Measurements from ENCODE around the gene HIVEP2. TPM values are rescaled to one million over a fixed set of nuclear protein-coding genes. Genes with fewer than 3 reads are reported as not detected.

HIVEP2 gene
- total RNA-seq, 1 donor from 2014 or later = 17.2 TPM

DNA sequence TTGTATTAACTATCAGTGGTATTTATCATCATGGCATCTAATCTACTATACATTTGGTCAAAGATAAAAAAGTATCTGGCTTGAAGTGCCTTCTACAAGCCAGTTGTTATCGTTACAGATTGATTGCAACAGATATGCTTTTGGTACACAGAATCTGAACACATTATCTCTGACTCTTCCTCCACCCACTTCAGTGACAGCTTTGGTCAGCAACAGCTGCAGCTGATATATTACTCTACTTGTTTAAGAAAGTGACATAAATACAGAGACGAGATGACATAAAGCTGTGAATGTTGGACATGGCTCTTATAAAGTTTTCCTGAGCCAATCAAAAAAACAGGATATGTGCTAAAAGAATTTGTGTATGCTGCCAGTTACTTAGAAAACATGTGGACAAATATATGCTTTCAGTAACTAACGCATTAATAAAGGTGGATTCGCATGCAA is 77.6 kb downstream of the HIVEP2 start:
- DNase-seq (ENCODE audit: low read depth) = peak; percentile 79

DNA sequence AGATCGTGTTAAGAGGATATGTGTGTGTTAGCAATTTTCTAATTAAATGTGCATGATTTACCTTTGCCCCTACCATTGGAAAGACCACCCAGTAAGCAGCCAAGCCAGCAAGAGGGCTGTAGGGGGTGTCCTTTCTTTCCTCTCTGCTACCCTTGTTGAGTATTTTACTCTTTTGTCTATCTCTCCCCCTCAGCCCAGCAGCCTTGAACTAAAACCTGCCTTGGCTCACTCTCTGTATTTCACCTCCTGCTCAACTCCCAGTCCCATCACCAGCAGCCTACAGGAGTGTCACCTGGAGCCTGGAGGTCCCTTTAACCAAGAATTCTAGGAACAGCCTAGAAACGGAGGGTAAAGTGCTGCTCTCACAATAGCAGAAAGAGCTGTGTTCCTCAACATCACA is 81.0 kb downstream of the HIVEP2 start:
- DNase-seq (ENCODE audit: low read depth) = no peak

DNA sequence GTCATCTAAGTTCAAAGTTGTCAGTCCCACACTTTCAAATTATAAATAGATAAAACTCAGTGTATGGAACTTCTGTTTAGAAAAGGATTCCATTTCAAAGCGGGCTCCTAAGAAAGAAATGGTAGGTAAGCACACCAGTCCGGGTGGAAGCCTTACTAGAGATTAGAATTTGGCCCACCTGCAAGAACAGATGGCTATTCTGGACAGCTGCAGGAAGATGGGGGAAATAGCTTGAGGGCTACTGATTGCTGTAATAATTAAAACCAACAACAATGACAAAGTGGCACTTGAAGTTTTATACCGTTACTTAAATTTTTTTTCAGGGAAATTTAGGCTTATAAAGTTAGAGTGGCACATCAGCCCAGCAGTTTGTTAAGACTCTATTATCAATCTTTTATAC is 83.3 kb downstream of the HIVEP2 start:
- no peak for DNase-seq (ENCODE audit: low read depth)

DNA sequence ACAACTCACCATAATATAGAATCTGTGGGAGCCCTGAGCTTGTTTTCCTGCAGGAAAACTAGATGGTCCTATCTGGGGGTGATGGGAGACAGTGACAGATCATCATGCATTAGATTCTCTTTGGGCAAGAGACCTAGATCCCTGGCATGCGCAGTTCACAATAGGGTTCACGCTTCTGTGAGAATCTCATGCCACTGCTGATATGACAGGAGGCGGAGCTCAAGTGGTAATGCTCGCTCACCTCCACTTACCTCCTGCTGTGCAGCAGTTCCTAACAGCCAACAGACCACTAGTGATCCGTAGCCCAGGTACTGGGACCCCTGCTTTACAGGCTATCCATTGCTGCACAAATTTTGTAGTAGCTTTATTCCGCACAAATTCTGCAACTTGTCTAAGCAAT is 84.5 kb downstream of the HIVEP2 start:
- no peak for DNase-seq (ENCODE audit: low read depth)

DNA sequence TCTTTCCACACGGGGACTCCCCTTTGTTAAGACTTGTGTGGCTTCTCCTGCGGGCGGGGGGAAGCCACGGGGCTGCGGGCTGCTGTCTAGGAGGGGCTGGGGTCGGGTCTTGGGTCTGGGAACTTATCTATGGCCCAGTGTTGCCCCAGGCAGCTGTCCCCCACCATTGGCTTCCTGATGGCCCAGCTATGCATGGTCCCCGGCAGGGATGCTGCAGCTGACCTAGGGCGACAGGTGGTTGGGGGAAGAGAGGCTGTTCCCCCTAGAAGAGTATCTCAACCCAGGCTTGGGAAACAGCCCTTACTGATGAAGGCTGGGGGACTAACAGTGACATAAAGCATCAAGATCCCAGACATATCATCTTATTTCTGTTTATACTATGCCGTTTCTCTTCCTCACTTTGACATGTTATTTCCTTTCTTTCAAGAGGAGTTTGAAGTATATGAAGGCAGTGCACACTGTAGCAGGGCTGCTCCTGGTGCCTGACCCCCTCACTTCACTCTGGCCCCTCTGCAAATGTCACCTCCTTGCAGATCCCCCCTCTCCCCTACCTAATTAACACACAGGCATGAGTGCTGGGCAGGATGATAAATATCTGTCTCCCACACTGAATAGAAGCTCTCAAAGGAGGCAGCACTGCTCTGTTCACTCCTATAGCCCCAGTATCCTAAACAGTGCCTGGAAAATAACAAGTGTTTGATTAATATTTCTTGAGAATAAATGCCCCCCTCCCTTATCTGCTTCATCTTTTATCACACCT is 87.0 kb downstream of the HIVEP2 start:
- DNase-seq (ENCODE audit: low read depth) = peak; percentile 77

DNA sequence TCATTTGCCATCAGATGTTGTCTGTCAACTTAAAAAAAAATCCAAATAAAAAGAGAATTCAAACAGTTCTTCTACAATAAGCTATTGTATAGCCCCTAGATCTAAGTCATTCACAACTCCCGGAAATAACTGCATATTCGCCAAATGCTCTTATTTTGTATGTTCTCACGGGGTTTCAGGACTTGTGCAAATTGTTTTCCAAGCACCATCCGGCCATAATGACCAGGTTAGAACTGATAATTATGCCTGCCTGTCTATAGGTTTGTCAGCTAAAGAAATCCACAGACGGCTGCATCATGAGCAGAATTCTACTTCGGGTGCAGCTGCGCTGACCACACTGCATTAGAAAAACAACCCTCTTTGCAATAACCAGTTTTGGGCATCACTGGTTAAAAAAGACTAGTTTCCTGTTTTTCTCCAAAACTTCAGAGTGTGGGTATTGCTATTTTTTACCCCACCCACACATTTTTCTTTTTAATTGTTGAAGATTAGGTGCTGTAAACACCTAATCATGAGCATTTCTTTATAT is 87.7 kb downstream of the HIVEP2 start:
- no peak for DNase-seq (ENCODE audit: low read depth)

DNA sequence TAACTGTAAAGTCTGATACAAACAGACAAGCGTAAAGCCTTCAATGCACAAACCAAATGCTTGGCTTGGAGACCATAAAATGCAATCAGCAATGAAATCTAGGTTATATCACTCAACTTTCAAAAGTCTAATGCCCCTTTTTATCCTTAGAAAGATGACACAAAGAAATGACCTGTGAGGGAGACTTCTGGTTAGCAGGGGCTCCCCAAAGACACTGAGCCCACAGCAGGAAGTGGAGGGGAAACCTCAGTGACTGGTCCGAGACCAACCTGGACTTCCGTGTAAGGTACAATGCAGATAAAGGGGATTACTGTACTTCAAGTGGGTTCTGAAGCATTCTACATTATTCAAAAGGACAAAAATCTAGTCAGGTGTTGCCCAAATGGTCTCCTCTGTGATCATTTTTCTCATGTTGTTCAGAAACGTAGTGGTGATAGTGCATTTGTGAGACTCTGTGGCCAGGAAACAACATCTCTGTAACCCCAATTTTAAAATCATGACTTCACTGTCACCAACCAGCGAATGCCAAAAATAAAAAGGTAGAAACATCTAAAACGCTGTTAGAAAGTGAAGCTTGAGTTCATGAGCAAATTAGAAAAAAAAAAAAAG is 88.2 kb downstream of the HIVEP2 start:
- DNase-seq (ENCODE audit: low read depth) = no peak

DNA sequence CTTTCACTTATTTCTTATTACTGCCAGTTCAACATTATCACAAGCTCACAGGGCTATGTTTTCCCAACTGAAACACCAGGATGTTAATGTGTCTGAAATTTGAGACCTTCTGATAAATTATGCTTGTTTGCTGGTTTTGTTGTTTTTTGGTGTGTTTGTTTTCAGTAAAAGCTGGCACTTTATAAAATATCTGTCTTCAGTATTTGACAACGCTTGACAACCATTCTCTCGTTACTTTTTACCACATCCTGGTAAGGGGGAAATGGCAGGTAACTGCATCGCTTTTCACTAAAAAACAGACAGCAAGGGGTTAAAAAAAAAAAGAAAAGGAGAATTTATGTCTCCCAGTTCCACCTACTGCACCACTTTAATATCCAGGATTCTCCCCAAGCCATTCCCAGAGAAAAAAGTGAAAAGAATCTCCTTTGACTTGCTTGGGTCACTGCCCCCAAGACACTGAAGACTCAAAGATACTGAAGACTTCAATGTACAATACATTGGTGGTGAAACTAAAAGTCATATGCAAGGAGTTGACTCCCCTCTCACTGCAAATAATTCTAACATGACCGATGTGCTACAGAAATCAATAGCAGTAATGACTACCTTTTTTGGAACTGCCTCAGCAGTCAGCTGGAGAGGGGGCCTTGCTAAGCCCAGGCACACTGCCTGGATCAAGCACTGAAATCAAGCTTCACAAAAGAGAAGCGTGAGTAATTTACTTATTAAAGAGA is 88.9 kb downstream of the HIVEP2 start:
- no peak for DNase-seq (ENCODE audit: low read depth)

DNA sequence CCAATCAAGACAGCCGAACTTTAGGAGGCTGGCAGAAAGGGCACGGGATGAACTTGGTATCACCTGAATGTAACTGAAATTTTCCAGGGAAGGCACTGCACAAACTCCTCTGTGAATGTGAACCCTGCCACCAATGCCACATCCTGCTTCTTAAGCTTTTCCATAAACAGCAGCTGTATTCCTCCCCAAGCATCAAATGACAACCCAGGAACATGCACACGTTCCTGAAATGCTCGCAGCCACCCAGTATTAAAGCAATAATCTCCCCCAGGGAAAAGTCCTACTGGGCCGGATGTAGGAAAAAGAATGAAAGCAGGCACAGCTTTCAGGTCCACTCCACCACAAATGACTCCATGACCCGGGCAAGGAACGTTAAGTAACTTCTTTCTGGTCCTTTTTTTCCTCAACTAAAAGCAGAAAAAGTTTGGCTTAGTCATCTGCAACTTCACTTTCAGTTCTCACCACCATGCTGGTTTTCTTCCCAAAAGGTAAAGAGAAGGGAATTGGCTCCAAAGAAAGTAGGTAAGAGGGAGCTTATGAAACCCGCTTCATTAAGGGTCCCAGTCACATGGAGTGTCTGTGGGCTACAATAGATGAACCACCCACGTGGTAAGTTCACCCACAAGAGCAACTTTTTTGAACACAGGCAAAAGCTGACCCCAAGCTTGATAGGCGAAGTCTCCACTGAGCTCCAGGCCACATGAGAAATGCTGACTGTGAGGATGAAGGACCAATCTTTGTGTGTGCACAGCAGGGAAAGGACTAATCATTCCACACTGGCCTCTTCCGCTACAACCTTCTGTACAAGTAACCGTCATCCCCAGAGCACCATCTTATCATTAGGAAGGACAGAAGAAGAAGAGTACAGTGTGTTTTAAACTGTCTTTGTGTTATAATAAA is 90.1 kb downstream of the HIVEP2 start:
- peak; percentile 93 for DNase-seq (ENCODE audit: low read depth)

DNA sequence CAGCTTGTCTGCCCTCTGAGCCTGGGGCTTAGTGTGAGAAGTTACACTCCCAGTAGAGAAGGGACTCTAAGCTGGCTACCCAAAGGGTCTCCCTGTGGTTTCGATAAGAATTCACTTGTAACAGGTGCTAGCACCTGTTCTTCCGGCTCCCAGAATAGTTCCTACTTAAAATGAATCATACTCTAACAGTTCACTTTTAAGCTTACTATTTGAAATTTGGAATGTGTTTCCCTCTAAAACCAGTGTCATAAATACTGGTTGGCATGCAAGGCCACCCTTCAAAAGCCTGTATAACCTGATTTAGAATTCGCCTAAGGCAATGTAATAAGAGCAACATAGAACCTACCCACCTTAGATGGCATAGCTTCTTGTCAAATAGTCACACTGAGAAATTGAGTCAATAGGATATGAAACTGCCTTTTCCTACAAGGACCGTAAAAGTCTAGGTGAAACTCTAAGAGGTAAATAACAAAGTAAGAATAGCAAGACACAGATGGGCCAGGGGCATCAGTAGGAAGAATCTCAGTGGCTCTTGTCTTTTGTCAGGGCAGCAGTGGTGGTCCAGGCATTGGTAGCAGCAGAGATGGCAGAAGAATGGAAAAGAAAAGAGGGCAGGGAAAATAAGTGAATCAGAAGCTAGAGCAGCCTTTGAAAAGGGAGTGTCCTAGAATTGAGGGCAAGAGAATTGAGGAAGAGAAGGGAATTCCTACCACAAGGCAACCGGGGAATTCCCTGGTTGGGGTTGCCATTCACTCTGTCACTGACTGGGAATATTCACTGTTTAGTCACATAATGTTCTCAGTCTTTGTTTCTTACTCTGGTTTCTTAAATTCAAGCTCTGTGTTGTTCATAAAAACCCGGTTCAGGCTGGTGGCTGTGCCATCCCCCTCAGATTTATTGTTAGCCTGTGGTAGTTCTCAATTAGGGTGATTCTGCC is 91.5 kb downstream of the HIVEP2 start:
- peak; percentile 95 for DNase-seq (ENCODE audit: low read depth)

DNA sequence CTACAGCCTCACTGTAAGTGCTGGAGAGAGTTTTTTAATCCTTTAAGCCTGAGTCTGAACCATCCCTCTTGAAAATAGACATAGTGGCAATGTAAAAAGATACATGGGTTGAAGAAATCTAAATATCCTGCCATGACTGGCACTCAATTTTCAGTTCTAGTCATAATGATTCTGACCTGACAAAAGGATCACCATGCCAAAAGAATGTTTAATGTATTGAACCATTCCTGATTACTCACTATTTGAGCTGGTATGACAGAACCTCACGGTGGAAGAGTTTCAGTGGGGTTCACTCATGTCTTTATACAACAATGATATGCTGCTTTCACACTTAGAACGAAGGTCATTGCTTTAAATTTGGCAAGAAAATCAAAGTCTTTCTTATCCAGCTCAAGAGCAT is 93.4 kb downstream of the HIVEP2 start:
- DNase-seq (ENCODE audit: low read depth) = no peak

DNA sequence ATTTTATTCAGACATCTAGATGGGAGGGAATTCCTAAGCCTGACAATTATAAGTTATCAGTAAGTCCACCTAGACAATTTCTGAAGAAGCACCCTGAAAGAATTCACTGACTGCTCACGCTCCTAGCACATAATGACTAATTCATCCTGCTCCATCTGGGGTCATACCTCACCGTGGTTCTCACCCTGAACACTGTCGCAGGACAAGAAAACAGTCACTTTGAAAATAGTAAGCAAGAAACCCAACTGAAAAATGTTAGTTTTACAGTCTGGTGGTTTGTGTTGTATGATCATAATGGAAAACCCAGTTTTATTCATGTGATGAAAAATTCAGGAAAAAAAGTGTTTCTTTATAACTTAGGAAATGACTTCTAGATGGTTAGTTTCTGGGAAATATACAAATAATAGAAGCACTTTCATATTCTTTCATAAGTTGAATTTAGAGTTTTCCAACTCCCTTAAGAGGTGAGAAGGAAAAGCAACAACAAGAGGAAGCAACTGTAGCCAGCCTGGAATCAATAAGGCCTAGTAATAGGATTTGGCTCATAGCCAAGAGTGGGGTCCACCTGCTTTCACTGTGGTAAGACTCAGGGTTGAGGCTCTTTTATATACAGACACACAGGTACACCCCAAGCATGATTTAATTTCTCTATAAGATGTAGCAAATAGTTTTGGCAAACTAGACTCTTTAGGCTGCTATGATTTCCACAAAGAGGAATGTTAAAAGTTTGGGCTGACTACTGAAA is 94.1 kb downstream of the HIVEP2 start:
- DNase-seq (ENCODE audit: low read depth) = no peak

DNA sequence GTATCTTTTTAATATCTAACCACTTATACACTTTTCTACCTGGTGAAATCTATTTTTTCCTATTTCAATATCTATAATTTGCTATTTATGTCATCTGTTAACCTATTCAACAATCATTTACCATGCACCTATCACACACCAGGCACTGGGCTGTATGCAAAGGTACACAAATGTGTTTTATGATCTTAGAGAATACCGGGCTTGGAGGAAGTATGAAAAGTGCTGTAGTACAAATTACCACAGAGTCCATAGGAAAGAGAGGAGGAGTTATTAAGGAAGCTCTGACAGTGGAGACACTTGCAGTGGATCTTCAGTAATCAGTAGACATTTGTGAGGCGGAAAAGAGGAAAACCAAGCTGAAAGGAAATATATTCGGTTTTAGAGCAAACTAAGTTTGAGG is 96.0 kb downstream of the HIVEP2 start:
- DNase-seq (ENCODE audit: low read depth) = no peak

DNA sequence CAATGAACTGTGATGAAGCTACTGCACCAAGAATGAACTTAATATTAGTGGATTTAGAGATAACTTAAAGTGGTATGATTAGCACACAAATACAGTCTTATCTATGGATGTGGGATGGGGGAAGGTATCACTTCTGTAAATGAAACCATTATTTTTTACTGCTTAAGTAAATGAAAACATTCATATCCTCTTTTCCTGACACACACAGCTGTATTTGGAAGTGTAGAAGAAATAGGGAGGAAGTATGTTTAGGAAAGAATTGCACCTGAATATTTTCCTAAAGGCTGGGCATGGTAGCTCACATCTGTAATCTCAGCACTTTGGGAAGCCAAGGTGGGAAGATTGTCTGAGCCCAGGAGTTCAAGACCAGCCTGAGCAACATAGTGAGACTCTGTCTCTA is 96.8 kb downstream of the HIVEP2 start:
- no peak for DNase-seq (ENCODE audit: low read depth)

DNA sequence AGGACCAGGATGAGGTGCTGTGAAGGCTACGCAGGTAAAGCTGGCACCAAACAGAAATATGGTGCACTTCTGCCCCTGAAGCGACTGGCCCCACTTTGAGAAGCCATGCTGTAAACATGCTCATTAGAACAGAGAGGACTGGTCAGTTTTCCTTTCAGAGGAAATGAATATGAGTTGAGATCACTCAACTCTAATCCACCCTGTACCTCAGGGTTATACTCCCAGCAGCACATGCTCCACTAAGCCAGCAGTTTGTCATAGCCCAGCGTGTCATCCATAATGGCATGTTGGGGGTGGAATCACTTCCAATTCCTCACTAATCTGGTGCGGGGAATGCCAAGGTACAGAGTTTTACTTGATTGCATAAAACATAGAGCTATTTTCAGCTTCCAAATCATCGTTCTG is 98.1 kb downstream of the HIVEP2 start:
- peak; percentile 94 for DNase-seq (ENCODE audit: low read depth)

DNA sequence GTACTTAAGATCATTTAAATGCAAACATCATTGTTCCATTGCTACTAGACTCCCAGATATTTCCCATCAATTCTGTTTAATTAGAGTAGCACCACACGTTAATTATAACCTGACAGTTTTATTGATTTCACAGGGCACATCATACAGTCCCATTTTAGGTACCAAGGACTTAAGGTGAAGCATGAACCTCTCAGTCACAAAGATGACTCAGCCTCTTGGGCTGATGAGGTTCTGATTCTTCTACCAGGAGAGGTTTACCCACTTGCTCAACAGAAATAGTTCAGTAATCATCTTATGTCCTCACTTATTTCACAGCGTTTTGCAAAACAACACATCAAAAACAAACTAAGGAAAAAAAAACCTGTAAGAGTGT is 98.5 kb downstream of the HIVEP2 start:
- no peak for DNase-seq (ENCODE audit: low read depth)

DNA sequence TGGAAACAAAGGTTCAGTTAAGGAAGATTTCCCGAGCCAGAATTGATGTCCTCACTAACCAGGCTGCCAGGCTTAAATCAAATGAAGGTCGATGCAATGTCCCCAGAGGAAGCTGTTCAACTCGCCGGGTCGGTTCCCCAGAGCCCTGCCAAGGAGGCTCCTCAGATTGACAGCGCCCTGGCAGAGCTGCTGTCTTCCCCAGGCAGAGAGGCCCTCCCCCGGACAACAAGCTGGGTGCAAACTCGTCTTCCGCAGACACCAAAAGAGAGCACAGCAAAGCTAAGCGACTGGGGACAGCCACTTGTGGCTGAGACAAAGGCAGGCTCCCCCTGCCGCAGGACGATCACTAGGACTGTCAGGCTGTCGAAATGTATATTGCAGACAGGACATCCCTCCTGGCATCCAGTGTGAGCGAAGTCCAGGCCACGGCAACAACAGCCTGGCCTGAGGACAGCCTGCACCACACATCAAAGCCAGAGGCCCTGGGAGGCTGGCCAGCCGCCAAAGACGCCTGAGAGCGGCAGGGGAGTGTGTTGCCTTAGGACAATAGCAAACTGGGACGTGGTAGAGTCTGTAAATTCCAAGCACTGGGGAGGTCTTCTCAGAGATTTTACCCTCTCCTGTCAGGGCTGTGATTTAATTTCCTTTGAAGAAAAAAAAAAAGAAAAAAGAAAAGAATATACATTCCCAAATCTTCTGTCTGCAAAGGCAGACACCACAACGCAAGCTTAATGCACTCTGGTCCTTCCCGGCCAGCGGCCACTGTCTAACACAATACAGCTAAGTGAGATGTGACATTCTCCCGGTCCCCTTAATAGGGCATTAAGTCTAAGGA is 99.1 kb downstream of the HIVEP2 start:
- DNase-seq (ENCODE audit: low read depth) = peak; percentile 96

DNA sequence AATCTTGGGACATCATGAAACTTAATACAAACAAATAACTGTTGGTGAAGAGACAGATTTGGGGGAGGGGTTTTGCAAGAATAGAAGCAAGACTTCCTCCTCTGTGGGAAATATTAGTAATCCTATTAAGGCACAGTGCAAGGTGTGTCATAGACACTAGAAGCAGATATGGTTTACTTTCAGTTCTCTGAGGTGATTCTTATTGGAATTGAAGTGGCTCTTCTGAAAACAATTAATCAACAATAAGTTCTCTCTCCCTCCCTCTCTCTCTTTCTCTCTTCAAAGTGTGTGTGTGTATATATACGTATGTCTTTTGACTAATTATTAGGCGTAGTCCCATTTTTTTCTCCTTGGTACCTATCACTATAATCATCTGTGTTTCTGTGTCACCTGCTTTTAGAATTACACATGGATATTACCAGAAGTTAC is 99.8 kb downstream of the HIVEP2 start:
- DNase-seq (ENCODE audit: low read depth) = no peak

Measured in myocyte (in vitro differentiated cells).